ENCODE results near the gene TRA2A. TPM values are rescaled to one million over a fixed set of nuclear protein-coding genes. Genes with fewer than 3 reads are reported as not detected.
A peak's percentile ranks its signal among the peaks of the same experiment; 100 is the strongest.

TRA2A gene
- total and polyA plus RNA-seq, 10 of the 15 experiments (the other 5 are each of a cell fraction or from before 2014, with no cell fraction given), result 25.0 to 224 (median 91.3) TPM

DNA sequence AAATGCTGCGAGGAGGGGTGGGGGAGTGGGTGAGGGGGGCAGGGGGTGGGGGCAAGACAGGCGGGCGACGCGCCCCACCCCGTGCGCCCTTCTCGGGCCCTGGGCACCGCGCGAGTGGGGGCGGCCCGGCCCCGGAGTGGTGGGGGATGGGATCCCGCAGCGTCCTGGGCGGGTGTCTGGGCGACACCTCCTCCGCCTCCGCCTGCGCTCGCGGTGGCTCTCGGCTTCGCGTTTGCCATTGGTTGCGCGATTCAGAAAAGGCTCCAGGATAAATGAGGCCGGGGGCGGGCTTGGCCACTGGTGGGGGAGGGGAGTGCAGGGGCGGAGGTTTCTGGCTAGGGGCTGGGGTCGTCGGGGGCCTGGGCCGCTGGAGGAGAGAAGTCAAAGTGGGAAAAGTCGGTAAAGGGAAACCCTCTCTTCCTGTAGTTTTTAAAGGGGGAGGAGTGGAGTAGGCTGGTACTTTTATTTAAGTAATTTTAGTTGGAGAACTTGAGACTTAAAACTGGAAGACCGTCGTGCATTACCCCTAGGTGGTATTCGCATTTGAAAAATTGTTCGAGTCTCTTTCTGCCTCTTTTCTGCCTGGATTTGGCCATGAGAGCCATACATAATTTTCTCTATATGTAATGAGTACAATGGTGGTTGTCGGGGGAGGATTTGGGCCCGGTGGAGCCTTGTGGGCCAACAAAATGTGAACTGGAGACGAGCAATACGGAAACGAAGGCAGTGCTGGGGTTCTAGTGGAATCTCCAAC lies 60.5 kb downstream of the TRA2A start (continued):
- TF ChIP-seq SREBF1 (IDR thresholded peaks at IDR 0.05; ENCODE audit: low read length) (no peak), STAT1 (conservative IDR thresholded peaks at IDR 0.05) (no peak)
- TF ChIP-seq, protein P1, sequence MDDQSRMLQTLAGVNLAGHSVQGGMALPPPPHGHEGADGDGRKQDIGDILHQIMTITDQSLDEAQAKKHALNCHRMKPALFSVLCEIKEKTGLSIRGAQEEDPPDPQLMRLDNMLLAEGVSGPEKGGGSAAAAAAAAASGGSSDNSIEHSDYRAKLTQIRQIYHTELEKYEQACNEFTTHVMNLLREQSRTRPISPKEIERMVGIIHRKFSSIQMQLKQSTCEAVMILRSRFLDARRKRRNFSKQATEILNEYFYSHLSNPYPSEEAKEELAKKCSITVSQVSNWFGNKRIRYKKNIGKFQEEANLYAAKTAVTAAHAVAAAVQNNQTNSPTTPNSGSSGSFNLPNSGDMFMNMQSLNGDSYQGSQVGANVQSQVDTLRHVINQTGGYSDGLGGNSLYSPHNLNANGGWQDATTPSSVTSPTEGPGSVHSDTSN (IDR thresholded peaks at IDR 0.05; ENCODE audit: insufficient replicate concordance, low read depth, low read length), result no peak

DNA sequence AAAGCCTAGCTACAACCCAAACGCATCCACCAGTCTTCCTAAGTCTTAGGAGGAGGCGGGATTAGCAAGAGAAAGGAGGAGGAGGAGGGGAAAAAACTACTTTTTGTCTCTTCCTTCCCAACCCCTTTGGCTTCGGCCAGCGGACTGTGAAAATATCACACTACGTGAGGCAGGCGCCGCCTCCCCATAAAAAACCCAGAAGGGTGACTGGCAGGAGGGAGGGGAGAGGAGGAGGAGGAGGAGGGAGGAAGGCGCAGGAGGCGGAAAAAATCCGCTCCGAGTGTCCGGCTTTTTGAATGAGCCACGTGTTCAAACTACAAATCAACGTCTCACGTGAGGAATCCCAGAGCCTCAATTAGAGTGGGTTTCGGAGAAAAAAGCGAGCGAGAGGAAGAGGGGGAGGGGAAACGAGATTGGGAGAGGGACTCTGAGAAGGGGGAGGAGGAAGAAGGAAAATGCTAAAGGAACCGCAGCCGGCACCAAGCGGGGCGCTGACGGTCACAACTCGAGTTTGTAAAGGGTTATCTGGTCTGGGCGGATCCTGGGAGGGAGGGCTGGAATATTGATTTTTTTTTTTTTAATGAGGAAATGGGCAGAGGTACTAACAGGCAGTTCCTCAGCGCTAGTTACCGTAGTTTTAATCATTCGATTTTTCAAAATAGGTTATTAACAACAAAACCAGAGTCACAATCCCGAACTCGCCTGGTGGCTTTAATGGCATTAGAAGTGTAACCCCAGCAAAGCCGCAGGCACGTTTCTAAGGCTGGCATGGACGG lies 61.3 kb downstream of the TRA2A start, which contains the start of gene IGF2BP3:
TSS of gene IGF2BP3 (minus strand) at position 162 of the 776 bp plus-strand sequence. CDS start 381 bp downstream, outside the sequence.
- peak; percentile 7 for FAIRE-seq
- RAD21 ChIA-PET (ENCODE audit: unreplicated experiment), result interaction anchor here (1.0 to 1.9 kb wide), 2 partner anchors 70 to 112 kb away, joined by 3 to 9 read pairs; no protein-coding TSS in a partner anchor
- Histone ChIP-seq H3K27me3 (replicated peaks in 1 of 2; ENCODE audit: control insufficient read depth in 2 of 2, insufficient read depth in 2 of 2, low read length in 1 of 2) (no peaks in the 10 kb centered on the region), H3K4me1 (ENCODE audit: control insufficient read depth, insufficient read depth, low read length) (peaks cover 3% of the 10 kb centered on the region; the same call in 1 of the 2 replicates), H3K79me2 (ENCODE audit: control insufficient read depth, insufficient read depth, low read length) (peaks cover 84% of the 10 kb centered on the region), H2AFZ (ENCODE audit: control insufficient read depth, low read depth, low read length) (peak within 1 kb of the TSS; percentile 48), H3K9me3 (replicated peaks; ENCODE audit: control insufficient read depth, insufficient read depth, low read length) (no peaks in the 10 kb centered on the region), H3K4me3 (peak within 1 kb of the TSS; percentile 96), H4K20me1 (ENCODE audit: control insufficient read depth, insufficient read depth) (no peaks in the 10 kb centered on the region), H3K36me3 (ENCODE audit: control insufficient read depth in 2 of 2, insufficient read depth in 2 of 2, low read length in 1 of 2) (no peaks in the 10 kb centered on the region), H3K9ac (ENCODE audit: control insufficient read depth, insufficient read depth, low read length) (peak within 1 kb of the TSS; percentile 96), H3K27ac (ENCODE audit: control insufficient read depth, insufficient read depth) (peak within 1 kb of the TSS; percentile 94), H3K4me2 (ENCODE audit: control insufficient read depth, insufficient read depth) (peak within 1 kb of the TSS; percentile 85)
- in situ Hi-C loops (cut with MboI) (no loop called here), intact Hi-C loops (cut with micrococcal nuclease; ENCODE audit: unreplicated experiment) (loop anchor here (2.0 to 5.0 kb wide), 5 partner anchors 60 to 288 kb away; partner anchors contain the start of genes CCDC126 and NUP42)
- SMC1A ChIA-PET (ENCODE audit: uncharacterized antibody, unreplicated experiment), result interaction anchor here (0.7 to 1.2 kb wide), 4 partner anchors 9 to 69 kb away, joined by 3 to 4 read pairs (median 3); no protein-coding TSS in a partner anchor
- POLR2A ChIA-PET, result interaction anchor here (0.8 to 2.3 kb wide), 6 partner anchors 20 to 113 kb away, joined by 3 to 6 read pairs (median 4); no protein-coding TSS in a partner anchor
- CTCF ChIA-PET, result interaction anchor here (1.1 to 1.2 kb wide), 3 partner anchors 37 to 113 kb away, joined by 3 read pairs; no protein-coding TSS in a partner anchor
- ATAC-seq, result peak; percentile 28
- 0% methylated on average over 33 of the region's 34 CpGs for WGBS (ENCODE audit: insufficient coverage, insufficient replicate concordance, low lambda C conversion rate, missing lambda C conversion rate)
- BruUV-seq (replicated peaks), result no TSS peak
- peak; percentile 87 for DNase-seq (ENCODE audit: low read depth, low spot score)
- TF ChIP-seq PAX8 (IDR thresholded peaks at IDR 0.05), result 0 out of 2 replicates have a peak, but pooled peaks have one; percentile 56
- TF ChIP-seq MEF2A (IDR thresholded peaks at IDR 0.05; ENCODE audit: insufficient read depth, low read depth, low read length), result no peak
- TF ChIP-seq EED (IDR thresholded peaks at IDR 0.05; ENCODE audit: low read depth), result peak; percentile 88
- TF ChIP-seq PAX5 (IDR thresholded peaks at IDR 0.05; ENCODE audit: borderline replicate concordance, low read depth, low read length), result 0 out of 2 replicates have a peak, but pooled peaks have one; percentile 5
- TF ChIP-seq HCFC1 (IDR thresholded peaks at IDR 0.05; ENCODE audit: low read length), result no peak
- TF ChIP-seq IKZF2 (IDR thresholded peaks at IDR 0.05), result peak; percentile 92 to 94
- peak; percentile 8; the same call in 1 of the 3 replicates for TF ChIP-seq POU2F2 (IDR thresholded peaks at IDR 0.05; ENCODE audit: borderline replicate concordance, low read depth, low read length)
- peak; percentile 97 for TF ChIP-seq NBN (IDR thresholded peaks at IDR 0.05)
- TF ChIP-seq, protein P2, sequence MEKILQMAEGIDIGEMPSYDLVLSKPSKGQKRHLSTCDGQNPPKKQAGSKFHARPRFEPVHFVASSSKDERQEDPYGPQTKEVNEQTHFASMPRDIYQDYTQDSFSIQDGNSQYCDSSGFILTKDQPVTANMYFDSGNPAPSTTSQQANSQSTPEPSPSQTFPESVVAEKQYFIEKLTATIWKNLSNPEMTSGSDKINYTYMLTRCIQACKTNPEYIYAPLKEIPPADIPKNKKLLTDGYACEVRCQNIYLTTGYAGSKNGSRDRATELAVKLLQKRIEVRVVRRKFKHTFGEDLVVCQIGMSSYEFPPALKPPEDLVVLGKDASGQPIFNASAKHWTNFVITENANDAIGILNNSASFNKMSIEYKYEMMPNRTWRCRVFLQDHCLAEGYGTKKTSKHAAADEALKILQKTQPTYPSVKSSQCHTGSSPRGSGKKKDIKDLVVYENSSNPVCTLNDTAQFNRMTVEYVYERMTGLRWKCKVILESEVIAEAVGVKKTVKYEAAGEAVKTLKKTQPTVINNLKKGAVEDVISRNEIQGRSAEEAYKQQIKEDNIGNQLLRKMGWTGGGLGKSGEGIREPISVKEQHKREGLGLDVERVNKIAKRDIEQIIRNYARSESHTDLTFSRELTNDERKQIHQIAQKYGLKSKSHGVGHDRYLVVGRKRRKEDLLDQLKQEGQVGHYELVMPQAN (conservative IDR thresholded peaks at IDR 0.05), result peak; percentile 71; the same call in 1 of the 2 replicates
- TF ChIP-seq PML (IDR thresholded peaks at IDR 0.05; ENCODE audit: low read length), result peak; percentile 81; the same call in 1 of the 2 replicates
- TF ChIP-seq, protein P3, sequence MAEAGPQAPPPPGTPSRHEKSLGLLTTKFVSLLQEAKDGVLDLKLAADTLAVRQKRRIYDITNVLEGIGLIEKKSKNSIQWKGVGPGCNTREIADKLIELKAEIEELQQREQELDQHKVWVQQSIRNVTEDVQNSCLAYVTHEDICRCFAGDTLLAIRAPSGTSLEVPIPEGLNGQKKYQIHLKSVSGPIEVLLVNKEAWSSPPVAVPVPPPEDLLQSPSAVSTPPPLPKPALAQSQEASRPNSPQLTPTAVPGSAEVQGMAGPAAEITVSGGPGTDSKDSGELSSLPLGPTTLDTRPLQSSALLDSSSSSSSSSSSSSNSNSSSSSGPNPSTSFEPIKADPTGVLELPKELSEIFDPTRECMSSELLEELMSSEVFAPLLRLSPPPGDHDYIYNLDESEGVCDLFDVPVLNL (IDR thresholded peaks at IDR 0.05; ENCODE audit: low read depth, low read length), result 0 out of 2 replicates have a peak, but pooled peaks have one; percentile 56
- TF ChIP-seq CBX5 (IDR thresholded peaks at IDR 0.05; ENCODE audit: low read depth), result 0 out of 2 replicates have a peak, but pooled peaks have one; percentile 20
- peak; percentile 88 for TF ChIP-seq HDGF (IDR thresholded peaks at IDR 0.05)

Data from GM12878 (cell line).